GM19468 (cell line): ENCODE results near the gene SPDYE1.
"Not testable (repeated sequence)": the region's sequence is repeated elsewhere in the genome, so short reads cannot be mapped to it uniquely, and the experiment has no call there.

Source experiments
- ATAC-seq: cut with Tn5 transposase; IDR thresholded peaks from one replicate; pipeline ENCODE4 v1.9.1; 2021; ENCODE audit warnings: mild to moderate bottlenecking, moderate library complexity, moderate number of reproducible peaks; ENCODE audit not compliant: unreplicated experiment; ENCODE audit errors: extremely low read depth

Gene SPDYE1

GRCh38 chr7:43997532-43997931 is at the start of gene SPDYE1:
TSS of gene SPDYE1 (plus strand) at chr7:43997897. CDS start at chr7:43999950, 2,053 bp downstream.
- not testable (repeated sequence) for ATAC-seq

- no peak for ATAC-seq
Observed at GRCh38 chr7:43952028-43952427, 45.7 kb upstream of the SPDYE1 start.

- ATAC-seq: no peak
Observed at GRCh38 chr7:43953071-43953470, 44.6 kb upstream of the SPDYE1 start.

GRCh38 chr7:43954524-43955228 is 43.0 kb upstream of the SPDYE1 start:
- ATAC-seq: no peak

- ATAC-seq: no peak
Observed at GRCh38 chr7:43956027-43956426, 41.7 kb upstream of the SPDYE1 start.

GRCh38 chr7:43960933-43961332 is 36.8 kb upstream of the SPDYE1 start:
- ATAC-seq: no peak

GRCh38 chr7:43966392-43966791 is 31.3 kb upstream of the SPDYE1 start:
- not testable (repeated sequence) for ATAC-seq

GRCh38 chr7:43968172-43969040 is 29.3 kb upstream of the SPDYE1 start:
- ATAC-seq: not testable (repeated sequence)

- not testable (repeated sequence) for ATAC-seq
Observed at GRCh38 chr7:43969586-43969985, 28.1 kb upstream of the SPDYE1 start.

- not testable (repeated sequence) for ATAC-seq
Observed at GRCh38 chr7:43970698-43971097, 27.0 kb upstream of the SPDYE1 start.

GRCh38 chr7:43974033-43974573 is 23.6 kb upstream of the SPDYE1 start:
- ATAC-seq: not testable (repeated sequence)

- ATAC-seq: not testable (repeated sequence)
Observed at GRCh38 chr7:43974725-43975482, 22.8 kb upstream of the SPDYE1 start.

GRCh38 chr7:43977525-43977924 is 20.2 kb upstream of the SPDYE1 start:
- no peak for ATAC-seq

GRCh38 chr7:43978102-43978501 is 19.6 kb upstream of the SPDYE1 start:
- not testable (repeated sequence) for ATAC-seq

- not testable (repeated sequence) for ATAC-seq
Observed at GRCh38 chr7:43982848-43983247, 14.8 kb upstream of the SPDYE1 start.

GRCh38 chr7:43983736-43984135 is 14.0 kb upstream of the SPDYE1 start:
- not testable (repeated sequence) for ATAC-seq

- ATAC-seq: peak; percentile 30
Observed at GRCh38 chr7:43985904-43986864, 11.5 kb upstream of the SPDYE1 start.

GRCh38 chr7:43987476-43987875 is 10.2 kb upstream of the SPDYE1 start:
- not testable (repeated sequence) for ATAC-seq

- ATAC-seq: not testable (repeated sequence)
Observed at GRCh38 chr7:43990011-43990585, 7.6 kb upstream of the SPDYE1 start.
